Right cardiac atrium (tissue), 5 donors: ENCODE data around the gene EXOC4. TPM values are rescaled to one million over a fixed set of nuclear protein-coding genes. Genes with fewer than 3 reads are reported as not detected.
"Not testable (repeated sequence)": the region's sequence is repeated elsewhere in the genome, so short reads cannot be mapped to it uniquely, and the experiment has no call there.

Experiments used
- ATAC-seq, 2 donors: fragments of 200-7000 bp; cut with Tn5 transposase; one replicate each; pipeline versions ENCODE4 v1.8.0 to v1.9.1; 2020; ENCODE audit warnings: moderate library complexity in 2 of 2, mild to moderate bottlenecking in 1 of 2
- DNase-seq, 3 donors: peaks; one replicate each; pipeline ENCODE4 v3.0.0-alpha.2; 2020
- H3K27ac ChIP-seq: one replicate; pipeline ENCODE4 v1.5.1; 2013; ENCODE audit warnings: mild to moderate bottlenecking, low read length, control low read depth, moderate library complexity
- H3K27me3 ChIP-seq: one replicate; pipeline ENCODE4 v1.6.1; 2013; ENCODE audit not compliant: control insufficient read depth, insufficient read depth
- H3K4me1 ChIP-seq: one replicate; pipeline ENCODE4 v1.6.1; 2013; ENCODE audit warnings: low read length; ENCODE audit not compliant: control insufficient read depth, insufficient read depth
- H3K4me3 ChIP-seq: one replicate; pipeline ENCODE4 v1.5.1; 2013; ENCODE audit warnings: low read length, control low read depth
- H3K9me3 ChIP-seq: one replicate; pipeline ENCODE4 v1.6.1; 2013; ENCODE audit warnings: low read length; ENCODE audit not compliant: control insufficient read depth
- WGBS: extraction: QIAGEN DNeasy Blood & Tissue Kit; methylation state at CpG from one replicate; pipeline ENCODE4 v1.1.7; 2013; 5-methylcytosine and 5-hydroxymethylcytosine counted together
- intact Hi-C, 4 donors: fragments of 100-400 bp; cut with DNase I; formaldehyde crosslinking; loops; one replicate each; pipeline versions ENCODE4 v1.11.0 to v1.14.0; 2022 to 2023
- polyA plus RNA-seq: library from polyadenylated mRNA; stranded (reverse); fragments of 200-250 nt; gene quantifications from one replicate; pipeline ENCODE4 v1.2.3, GENCODE V29; 2013
- total RNA-seq, 4 donors: library from RNA; stranded (reverse); fragmentation: NEBNext Ultra II Directional; extraction: Animal tissue kit (Norgen Biotek cat#: 25700); gene quantifications; one replicate each; pipeline ENCODE4 v1.2.1, GENCODE V29; 2021
- donor health status: healthy with polysubstance abuse.
- donor health status: DM: no; HTN: yes; CAD: no.
- donor health status: DM: no; HTN: no; CAD: no.
- donor health status: DM: no; HTN: yes; CAD: no; lungs with severe emphysema.
- donor health status: DM: yes; HTN: yes; CAD: no.

Gene EXOC4
- total and polyA plus RNA-seq, 5 donors: 11.9 to 45.9 (median 39.7) TPM

DNA sequence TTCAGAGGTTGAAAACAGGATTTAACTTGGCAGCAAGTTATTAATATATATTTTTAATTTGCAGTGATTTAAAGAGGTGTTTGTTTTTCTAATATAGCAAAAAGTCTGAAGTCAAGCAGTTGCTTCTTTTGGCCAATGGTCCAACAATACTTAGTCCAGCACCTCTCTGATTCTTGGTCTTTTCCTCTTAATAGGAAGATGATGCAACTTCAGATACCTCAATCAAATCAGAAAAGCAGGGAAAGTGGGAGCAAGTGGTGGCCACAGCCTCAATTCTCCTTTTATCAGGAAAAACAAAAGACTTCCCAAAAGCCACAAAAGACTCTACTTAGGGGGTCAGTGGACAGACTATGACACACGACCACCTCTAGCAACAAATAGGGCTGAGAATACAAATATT is 740.7 kb downstream of the EXOC4 start:
- 67% methylated on average over 1 of the region's 1 CpG for WGBS
- intact Hi-C loops: no loop called here
- no peak for ATAC-seq

DNA sequence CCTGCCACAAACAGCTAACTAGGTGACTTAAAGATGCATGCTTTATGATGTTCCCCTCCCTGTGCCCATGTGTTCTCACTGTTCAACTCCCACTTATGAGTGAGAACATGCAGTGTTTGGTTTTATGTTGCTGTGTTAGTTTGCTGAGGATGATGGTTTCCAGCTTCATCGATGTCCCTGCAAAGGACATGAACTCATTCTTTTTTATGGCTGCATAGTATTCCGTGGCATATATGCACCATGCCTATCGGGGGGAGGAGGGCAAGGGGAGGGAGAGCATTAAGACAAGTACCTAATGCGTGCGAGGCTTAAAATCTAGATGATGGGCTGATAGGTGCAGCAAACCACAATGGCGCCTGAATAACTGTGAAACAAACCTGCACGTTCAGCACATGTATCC is 741.2 kb downstream of the EXOC4 start:
- ATAC-seq, intact Hi-C loops, H3K4me1 ChIP-seq, H3K9me3 ChIP-seq, H3K27me3 ChIP-seq, DNase-seq, H3K4me3 ChIP-seq, H3K27ac ChIP-seq: not testable (repeated sequence)
- WGBS: 99% methylated on average over 7 of the region's 7 CpGs

More for the DNA sequence above, 740.7 kb downstream of the EXOC4 start:
- H3K27ac ChIP-seq: no peak overlapping the region
- H3K4me1 ChIP-seq: no peaks in the 10 kb centered on the region
- no peaks in the 10 kb centered on the region for H3K9me3 ChIP-seq
- no peak overlapping the region for H3K4me3 ChIP-seq
- no peaks in the 10 kb centered on the region for H3K27me3 ChIP-seq
- DNase-seq: no peak

- H3K9me3 ChIP-seq: no peaks in the 10 kb centered on the region
- H3K4me3 ChIP-seq: no peak overlapping the region
- no peaks in the 10 kb centered on the region for H3K4me1 ChIP-seq
- ATAC-seq (no peak), DNase-seq (no peak)
- H3K27me3 ChIP-seq: no peaks in the 10 kb centered on the region
- no peak overlapping the region for H3K27ac ChIP-seq
- 93% methylated on average over 6 of the region's 6 CpGs for WGBS
- intact Hi-C loops: no loop called here
These were observed 744.6 kb downstream of the EXOC4 start for GRCh38 chr7:133997463-133997862.

DNA sequence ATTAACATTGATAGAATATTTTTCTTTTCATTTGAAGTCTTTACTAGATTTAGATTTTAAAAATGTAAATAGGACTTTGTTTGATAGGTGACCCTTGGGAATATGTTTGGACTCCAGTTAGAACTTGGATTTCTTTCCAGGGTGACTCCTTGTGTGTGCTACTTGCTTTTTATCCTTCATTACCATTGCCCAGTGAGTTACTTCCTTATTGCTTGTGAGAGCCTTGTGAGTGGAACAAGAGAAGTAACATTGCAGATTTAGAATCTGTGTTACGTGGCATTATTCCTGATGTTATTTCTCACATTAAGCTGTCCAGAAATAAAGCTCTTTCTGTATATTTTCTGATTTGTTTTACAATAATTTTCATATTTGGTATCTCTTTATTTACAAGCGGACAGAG is 746.3 kb downstream of the EXOC4 start:
- WGBS: 97% methylated on average over 2 of the region's 2 CpGs
- H3K4me3 ChIP-seq: no peak overlapping the region
- no peaks in the 10 kb centered on the region for H3K4me1 ChIP-seq
- no peak for DNase-seq
- H3K9me3 ChIP-seq: no peaks in the 10 kb centered on the region
- intact Hi-C loops: no loop called here
- no peaks in the 10 kb centered on the region for H3K27me3 ChIP-seq
- ATAC-seq: no peak
- no peak overlapping the region for H3K27ac ChIP-seq

DNA sequence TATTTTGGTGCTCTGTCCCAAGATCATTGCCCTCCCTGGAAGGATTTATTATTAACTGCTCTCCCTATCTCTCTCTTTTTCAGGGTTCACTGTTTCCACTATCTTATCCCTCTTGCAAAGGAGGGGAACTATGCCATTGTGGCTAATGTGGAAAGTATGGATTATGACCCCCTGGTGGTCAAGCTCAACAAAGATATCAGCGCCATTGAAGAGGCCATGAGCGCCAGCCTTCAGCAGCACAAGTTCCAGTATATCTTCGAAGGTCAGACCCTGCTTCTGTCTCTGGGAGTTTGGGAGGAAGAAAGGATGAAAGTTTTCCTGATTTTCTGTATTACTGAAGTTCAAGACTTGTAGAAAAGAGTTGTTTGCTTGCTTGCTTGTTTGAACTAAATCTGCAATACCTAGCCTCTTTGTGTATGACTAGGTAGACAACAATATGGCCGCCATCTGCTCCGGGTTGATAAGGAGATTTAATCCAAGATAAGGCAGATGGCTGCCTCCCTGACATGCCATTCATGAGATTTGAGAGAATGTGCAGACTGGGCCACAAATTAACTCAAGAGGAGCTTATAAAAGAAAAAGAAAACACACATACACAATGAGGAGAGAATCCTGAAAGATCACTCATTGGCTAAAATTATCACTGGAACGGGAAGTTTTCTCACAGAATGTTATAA is 752.1 kb downstream of the EXOC4 start:
- Histone ChIP-seq H3K4me3 (no peak overlapping the region), H3K9me3 (no peaks in the 10 kb centered on the region), H3K4me1 (no peaks in the 10 kb centered on the region), H3K27ac (no peak overlapping the region), H3K27me3 (no peaks in the 10 kb centered on the region)
- ATAC-seq (no peak), DNase-seq (no peak)
- intact Hi-C loops: no loop called here
- whole genome bisulfite sequencing: 94% methylated on average over 6 of the region's 6 CpGs

GRCh38 chr7:134009314-134010110 is 756.6 kb downstream of the EXOC4 start:
- no peaks in the 10 kb centered on the region for H3K27me3 ChIP-seq
- no peak overlapping the region for H3K4me3 ChIP-seq
- H3K4me1 ChIP-seq: no peaks in the 10 kb centered on the region
- 91% methylated on average over 4 of the region's 4 CpGs for WGBS
- no peak overlapping the region for H3K27ac ChIP-seq
- ATAC-seq (no peak), DNase-seq (no peak)
- no peaks in the 10 kb centered on the region for H3K9me3 ChIP-seq
- intact Hi-C loops: no loop called here

- DNase-seq (no peak), ATAC-seq (no peak)
- Histone ChIP-seq H3K27me3 (no peaks in the 10 kb centered on the region), H3K9me3 (no peaks in the 10 kb centered on the region), H3K4me1 (no peaks in the 10 kb centered on the region), H3K4me3 (no peak overlapping the region), H3K27ac (no peak overlapping the region)
- whole genome bisulfite sequencing: 93% methylated on average over 1 of the region's 1 CpG
- intact Hi-C loops: no loop called here
These were observed 760.4 kb downstream of the EXOC4 start for GRCh38 chr7:134013249-134013648.

DNA sequence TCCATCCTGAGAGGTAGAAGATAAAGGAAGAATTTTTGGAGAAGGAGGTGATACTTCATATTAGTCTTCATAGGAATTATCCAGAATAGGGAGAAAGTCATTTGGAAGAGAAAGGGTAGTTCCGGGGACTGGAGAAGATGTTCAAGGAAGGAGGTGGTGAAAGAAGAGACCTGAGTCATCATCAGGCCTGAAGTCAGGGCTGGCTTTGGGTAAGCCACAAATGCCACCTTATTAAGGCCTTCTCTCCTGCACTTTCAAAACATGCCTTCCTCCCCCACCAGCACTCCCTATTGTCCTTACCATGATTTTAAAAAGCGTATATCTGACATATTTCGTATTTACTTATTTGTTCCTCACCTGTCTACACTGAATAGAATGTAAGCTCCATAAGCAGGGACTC is 762.1 kb downstream of the EXOC4 start:
- DNase-seq (no peak), ATAC-seq (no peak)
- Histone ChIP-seq H3K4me3 (no peak overlapping the region), H3K27me3 (no peaks in the 10 kb centered on the region), H3K4me1 (no peaks in the 10 kb centered on the region), H3K9me3 (no peaks in the 10 kb centered on the region), H3K27ac (no peak overlapping the region)
- 95% methylated on average over 3 of the region's 3 CpGs for WGBS
- intact Hi-C loops: no loop called here

GRCh38 chr7:134016223-134016941 is 763.5 kb downstream of the EXOC4 start:
- H3K4me1 ChIP-seq: no peaks in the 10 kb centered on the region
- DNase-seq: peak in 1 of 3 donors; percentile 19
- H3K9me3 ChIP-seq: no peaks in the 10 kb centered on the region
- no peak overlapping the region for H3K27ac ChIP-seq
- ATAC-seq: no peak
- no peaks in the 10 kb centered on the region for H3K27me3 ChIP-seq
- WGBS: 55% methylated on average over 4 of the region's 4 CpGs
- intact Hi-C loops: no loop called here
- H3K4me3 ChIP-seq: no peak overlapping the region

DNA sequence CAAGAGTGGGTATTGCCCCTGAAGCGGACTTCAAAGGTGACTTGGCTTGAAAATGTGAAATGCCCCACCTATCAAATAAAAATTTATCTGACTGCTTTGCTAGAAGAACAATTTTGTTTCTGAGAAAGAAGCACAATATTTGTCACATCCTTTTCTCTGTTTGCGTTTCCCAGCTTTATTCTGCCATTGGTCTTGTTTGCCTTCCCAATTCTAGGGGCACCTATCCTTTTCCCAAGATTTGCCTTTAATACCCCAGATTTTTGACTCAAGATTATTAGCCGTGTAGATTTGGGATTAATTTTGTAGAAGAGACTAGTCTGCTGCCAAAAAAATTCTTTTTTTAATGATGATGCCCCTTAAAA is 764.0 kb downstream of the EXOC4 start:
- 85% methylated on average over 3 of the region's 3 CpGs for WGBS

DNA sequence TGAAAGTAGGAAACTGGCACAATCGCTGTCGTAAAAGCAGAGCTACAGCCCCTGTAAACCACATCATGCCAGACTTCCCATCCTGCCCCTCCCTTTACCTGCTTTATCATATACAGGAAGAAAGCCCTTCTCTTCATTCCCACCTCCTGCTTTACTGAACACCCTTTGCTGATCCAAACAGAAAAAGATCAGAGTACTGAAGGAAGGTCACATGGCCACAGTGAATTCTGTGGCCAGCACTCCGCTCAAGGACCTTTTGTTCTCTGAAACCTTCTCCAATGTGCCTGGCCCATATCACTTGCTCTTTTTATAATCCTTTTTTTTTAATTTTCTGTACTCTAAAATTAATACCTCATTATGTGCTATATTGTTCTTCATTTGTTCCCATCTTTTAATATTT is 765.4 kb downstream of the EXOC4 start:
- intact Hi-C loops: no loop called here
- Histone ChIP-seq H3K4me1 (no peaks in the 10 kb centered on the region), H3K9me3 (no peaks in the 10 kb centered on the region), H3K4me3 (no peak overlapping the region), H3K27me3 (no peaks in the 10 kb centered on the region), H3K27ac (no peak overlapping the region)
- 92% methylated on average over 3 of the region's 3 CpGs for WGBS
- no peak for ATAC-seq
- DNase-seq: no peak

More for the DNA sequence above, 764.0 kb downstream of the EXOC4 start:
- intact Hi-C loops: no loop called here
- H3K4me1 ChIP-seq: no peaks in the 10 kb centered on the region
- no peak overlapping the region for H3K27ac ChIP-seq
- no peaks in the 10 kb centered on the region for H3K27me3 ChIP-seq
- no peak for ATAC-seq
- DNase-seq: no peak
- no peaks in the 10 kb centered on the region for H3K9me3 ChIP-seq
- no peak overlapping the region for H3K4me3 ChIP-seq
